HCT116 (cell line): Measurements from ENCODE around the gene UCHL5. TPM values are rescaled to one million over a fixed set of nuclear protein-coding genes. Genes with fewer than 3 reads are reported as not detected.
A peak's percentile ranks its signal among the peaks of the same experiment; 100 is the strongest.
"Not testable (repeated sequence)": the region's sequence is repeated elsewhere in the genome, so short reads cannot be mapped to it uniquely, and the experiment has no call there.

ENCODE experiments used
- ATAC-seq: fragments of 200-7000 bp; cut with Tn5 transposase; 2 replicates; pipeline ENCODE4 v1.9.1; 2020; ENCODE audit warnings: mild to moderate bottlenecking, moderate library complexity
- BruUV-seq: library from RNA; stranded (reverse); fragments of 400-500 nt; replicated peaks from 2 replicates; lab custom pipeline; 2021; lab: Mats Ljungman, UMichigan
- CTCF ChIA-PET: fragments of 300-600 bp; sonication (Branson Sonifier 250); formaldehyde crosslinking; loops from one replicate; lab custom pipeline; 2021; ENCODE audit warnings: antibody characterized with exemption; lab: Charles Lee
- POLR2A ChIA-PET: fragments of 300-600, 350-600 bp; sonication (Branson Sonifier 250); formaldehyde crosslinking; loops from one replicate; lab custom pipeline; 2021; ENCODE audit warnings: antibody characterized with exemption; lab: Charles Lee
- RAD21 ChIA-PET, 2 experiments: fragments of 300-600 bp; sonication (Branson Sonifier 250); formaldehyde crosslinking; loops; one replicate each; lab custom pipeline; 2023; ENCODE audit warnings: low total read pairs in 2 of 2; ENCODE audit not compliant: uncharacterized antibody in 2 of 2, unreplicated experiment in 2 of 2, low non-redundant PET in 1 of 2; lab: Charles Lee
- DNase-seq: peaks from one replicate; pipeline ENCODE4 v3.0.0-alpha.2; 2010; ENCODE audit warnings: low read depth, low spot score
- H2AFZ ChIP-seq: fragments of 200-600 bp; shearing (Covaris generic), sonication (generic); 2 replicates; pipeline ENCODE4 v1.6.1; 2017; ENCODE audit warnings: low read depth, mixed run types, mixed read lengths, antibody characterized with exemption, low read length; ENCODE audit not compliant: poor library complexity, severe bottlenecking
- H3K27ac ChIP-seq: 2 replicates; pipeline ENCODE4 v1.5.1; 2012; ENCODE audit warnings: low read depth, low read length
- H3K27me3 ChIP-seq: fragments of 200-600 bp; sonication (generic); 2 replicates; pipeline ENCODE4 v1.6.1; 2016; ENCODE audit warnings: mixed run types, low read length, mixed read lengths; ENCODE audit not compliant: insufficient read depth
- H3K36me3 ChIP-seq, 2 experiments: fragments of 200-500 bp in 1 of 2; fragments of 200-600 bp in 1 of 2; sonication (Bioruptor generic) in 1 of 2; sonication (generic) in 1 of 2; 2 replicates each; pipeline versions ENCODE4 v1.5.1 to v1.6.1; 2014 to 2016; ENCODE audit warnings: low read length in 2 of 2, inconsistent platforms in 1 of 2, mixed read lengths in 1 of 2, mixed run types in 1 of 2; ENCODE audit not compliant: insufficient read depth in 2 of 2, control insufficient read depth in 1 of 2
- H3K4me1 ChIP-seq, 2 experiments: fragments of 200-600 bp in 1 of 2; sonication (generic) in 1 of 2; 2 replicates each; pipeline versions ENCODE4 v1.5.1 to v1.6.1; 2012 to 2017; ENCODE audit warnings: low read length in 2 of 2, inconsistent platforms in 1 of 2, mild to moderate bottlenecking in 1 of 2, mixed read lengths in 1 of 2, mixed run types in 1 of 2, moderate library complexity in 1 of 2; ENCODE audit not compliant: insufficient read depth in 2 of 2, control insufficient read depth in 1 of 2
- H3K4me2 ChIP-seq: fragments of 200-600 bp; sonication (generic); 2 replicates; pipeline ENCODE4 v1.6.1; 2017; ENCODE audit warnings: mixed run types, low read length, mixed read lengths
- H3K4me3 ChIP-seq, 2 experiments: fragments of 200-600 bp in 1 of 2; sonication (generic) in 1 of 2; replicated peaks in 1 of 2; 2 replicates each; pipeline ENCODE4 v1.5.1; 2011 to 2016; ENCODE audit warnings: low read length in 2 of 2, control low read depth in 1 of 2, low read depth in 1 of 2, mild to moderate bottlenecking in 1 of 2, mixed read lengths in 1 of 2, mixed run types in 1 of 2
- H3K79me2 ChIP-seq: fragments of 200-600 bp; sonication (generic); 2 replicates; pipeline ENCODE4 v1.6.1; 2017; ENCODE audit warnings: mild to moderate bottlenecking, mixed run types, low read length, moderate library complexity, mixed read lengths; ENCODE audit not compliant: insufficient read depth
- H3K9ac ChIP-seq: fragments of 200-600 bp; sonication (generic); 2 replicates; pipeline ENCODE4 v1.6.1; 2016; ENCODE audit warnings: low read length, mixed read lengths
- H3K9me2 ChIP-seq: fragments of 200-600 bp; sonication (generic), shearing (Covaris generic); 2 replicates; pipeline ENCODE4 v1.6.1; 2017; ENCODE audit warnings: mixed run types, mild to moderate bottlenecking, moderate library complexity; ENCODE audit not compliant: insufficient read depth
- H3K9me3 ChIP-seq, 2 experiments: fragments of 200-500 bp in 1 of 2; fragments of 200-600 bp in 1 of 2; sonication (Bioruptor generic) in 1 of 2; sonication (generic) in 1 of 2; 2 replicates each; pipeline ENCODE4 v1.6.1; 2014 to 2017; ENCODE audit warnings: low read length in 2 of 2, mixed read lengths in 2 of 2, inconsistent platforms in 1 of 2, low read depth in 1 of 2, mild to moderate bottlenecking in 1 of 2, mixed run types in 1 of 2, moderate library complexity in 1 of 2; ENCODE audit not compliant: control insufficient read depth in 1 of 2, insufficient read depth in 1 of 2
- H4K20me1 ChIP-seq: fragments of 200-600 bp; sonication (generic), shearing (Covaris generic); 2 replicates; pipeline ENCODE4 v1.6.1; 2017; ENCODE audit warnings: mixed run types, mild to moderate bottlenecking, moderate library complexity; ENCODE audit not compliant: insufficient read depth
- CTCF ChIP-seq, 3 experiments: fragments of 200-600 bp in 1 of 3; sonication (generic) in 1 of 3; IDR thresholded peaks in 2 of 3; conservative IDR thresholded peaks in 1 of 3; 2 replicates each; pipeline ENCODE4 v1.5.1; 2012 to 2017; ENCODE audit warnings: low read depth in 2 of 3, low read length in 2 of 3, antibody characterized with exemption in 1 of 3, borderline replicate concordance in 1 of 3, control low read depth in 1 of 3, mild to moderate bottlenecking in 1 of 3, mixed read lengths in 1 of 3, mixed run types in 1 of 3, moderate library complexity in 1 of 3; ENCODE audit not compliant: insufficient read depth in 1 of 3
- RAD21 ChIP-seq: IDR thresholded peaks from 2 replicates; pipeline ENCODE4 v1.6.1; 2012; ENCODE audit warnings: low read depth, mild to moderate bottlenecking
- SIN3A ChIP-seq: IDR thresholded peaks from 2 replicates; pipeline ENCODE4 v1.6.1; 2012; ENCODE audit warnings: low read depth
- SP1 ChIP-seq: IDR thresholded peaks from 2 replicates; pipeline ENCODE4 v1.6.1; 2012; ENCODE audit warnings: low read depth
- intact Hi-C: fragments of 100-400 bp; cut with micrococcal nuclease; formaldehyde crosslinking; loops from 2 replicates; pipeline ENCODE4 v1.10.0; 2022
- total RNA-seq: library from RNA; stranded (reverse); gene quantifications from one replicate; pipeline ENCODE4 v1.2.1, GENCODE V29; 2021; ENCODE audit not compliant: unreplicated experiment

Gene UCHL5
- total RNA-seq, 1 experiment from 2014 or later: 75.8 TPM

GRCh38 chr1:192983349-192983980 lies 75.7 kb downstream of the UCHL5 start (continued):
- TF ChIP-seq CTCF (IDR thresholded peaks at IDR 0.05 in 2 of 3, conservative IDR thresholded peaks at IDR 0.05 in 1 of 3; ENCODE audit: borderline replicate concordance in 1 of 3, insufficient read depth in 1 of 3, low read depth in 2 of 3, low read length in 2 of 3) (no peak), SIN3A (no peak)

GRCh38 chr1:192980856-192981255 lies 78.3 kb downstream of the UCHL5 start:
- BruUV-seq: no TSS peak
- POLR2A ChIA-PET: no interaction called here

GRCh38 chr1:192980334-192980733 lies 78.8 kb downstream of the UCHL5 start:
- H3K27me3 ChIP-seq, H2AFZ ChIP-seq, DNase-seq, H3K79me2 ChIP-seq, H3K9me3 ChIP-seq, intact Hi-C loops, H3K9me2 ChIP-seq, BruUV-seq, RAD21 ChIA-PET, H3K36me3 ChIP-seq, POLR2A ChIA-PET, H4K20me1 ChIP-seq: not testable (repeated sequence)
- Histone ChIP-seq H3K4me1 (peaks cover 80 to 94% of the 10 kb centered on the region in 2 experiments), H3K4me3 (peak overlapping the region in 1 of 2 experiments; percentile 48; a peak in 2 of 4 replicates), H3K4me2 (peak overlapping the region; percentile 73), H3K9ac (peak overlapping the region; percentile 54), H3K27ac (peak overlapping the region; percentile 90)
- 0 out of 2 replicates have a peak, but pooled peaks have one; percentile 5 for TF ChIP-seq SP1
- CTCF ChIA-PET: interaction anchor here (1.0 kb wide), 1 partner anchor 46 kb away, joined by 3 read pairs; no protein-coding TSS in a partner anchor
- peak; percentile 8 for ATAC-seq

More at GRCh38 chr1:192980856-192981255, 78.3 kb downstream of the UCHL5 start:
- no peak for DNase-seq
- H3K36me3 ChIP-seq: peaks cover 0 to 7% of the 10 kb centered on the region in 2 experiments; a peak in 1 of 4 replicates
- H2AFZ ChIP-seq: no peak overlapping the region
- H3K9ac ChIP-seq: peak overlapping the region; percentile 54
- H3K9me3 ChIP-seq: no peaks in the 10 kb centered on the region
- H3K27ac ChIP-seq: peak overlapping the region; percentile 90
- ChIA-PET CTCF (interaction anchor here (1.0 kb wide), 1 partner anchor 46 kb away, joined by 3 read pairs; no protein-coding TSS in a partner anchor), RAD21 (no interaction called here)
- TF ChIP-seq RAD21 (no peak), SP1 (peak; percentile 20; the same call in 1 of the 2 replicates)
- H3K27me3 ChIP-seq: no peaks in the 10 kb centered on the region
- H3K9me2 ChIP-seq: no peaks in the 10 kb centered on the region
- no peak for ATAC-seq
- no peaks in the 10 kb centered on the region for H4K20me1 ChIP-seq
- H3K4me1 ChIP-seq: peaks cover 75 to 88% of the 10 kb centered on the region in 2 experiments
- intact Hi-C loops: no loop called here
- H3K79me2 ChIP-seq: no peaks in the 10 kb centered on the region
- peak overlapping the region in 1 of 2 experiments; percentile 48; a peak in 1 of 4 replicates for H3K4me3 ChIP-seq
- H3K4me2 ChIP-seq: peak overlapping the region; percentile 73
